Measurements from ENCODE around the gene CGNL1.

DNA sequence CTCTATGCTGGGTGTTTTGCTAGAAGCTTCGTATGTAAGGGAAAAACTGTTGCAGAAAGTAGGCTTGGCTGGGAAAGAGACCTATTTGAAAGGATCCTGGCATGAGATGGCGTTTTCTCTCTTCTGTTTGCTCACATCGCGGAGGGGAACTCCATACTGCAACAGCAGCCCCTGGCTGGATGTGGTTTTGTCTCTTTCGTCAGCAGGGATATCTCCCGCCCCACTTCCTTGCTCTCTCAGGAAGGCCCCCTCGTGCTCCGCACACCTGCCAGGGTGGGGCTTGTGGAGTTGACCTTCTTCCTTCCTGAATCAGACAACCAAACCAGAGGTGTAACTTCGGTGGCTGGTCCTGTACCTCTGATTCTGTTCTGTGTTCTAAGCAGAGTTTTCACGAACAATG lies 189.0 kb downstream of the CGNL1 start:
- TF ChIP-seq ZNF121 (tag by site-specific recombination; IDR thresholded peaks at IDR 0.05) (no peak), PBX3 (CRISPR knock-in tag; IDR thresholded peaks at IDR 0.05) (no peak), ZNF174 (tag by site-specific recombination; IDR thresholded peaks at IDR 0.05) (no peak), ZNF423 (tag by site-specific recombination; IDR thresholded peaks at IDR 0.05) (no peak)
- TF ChIP-seq, protein P1, sequence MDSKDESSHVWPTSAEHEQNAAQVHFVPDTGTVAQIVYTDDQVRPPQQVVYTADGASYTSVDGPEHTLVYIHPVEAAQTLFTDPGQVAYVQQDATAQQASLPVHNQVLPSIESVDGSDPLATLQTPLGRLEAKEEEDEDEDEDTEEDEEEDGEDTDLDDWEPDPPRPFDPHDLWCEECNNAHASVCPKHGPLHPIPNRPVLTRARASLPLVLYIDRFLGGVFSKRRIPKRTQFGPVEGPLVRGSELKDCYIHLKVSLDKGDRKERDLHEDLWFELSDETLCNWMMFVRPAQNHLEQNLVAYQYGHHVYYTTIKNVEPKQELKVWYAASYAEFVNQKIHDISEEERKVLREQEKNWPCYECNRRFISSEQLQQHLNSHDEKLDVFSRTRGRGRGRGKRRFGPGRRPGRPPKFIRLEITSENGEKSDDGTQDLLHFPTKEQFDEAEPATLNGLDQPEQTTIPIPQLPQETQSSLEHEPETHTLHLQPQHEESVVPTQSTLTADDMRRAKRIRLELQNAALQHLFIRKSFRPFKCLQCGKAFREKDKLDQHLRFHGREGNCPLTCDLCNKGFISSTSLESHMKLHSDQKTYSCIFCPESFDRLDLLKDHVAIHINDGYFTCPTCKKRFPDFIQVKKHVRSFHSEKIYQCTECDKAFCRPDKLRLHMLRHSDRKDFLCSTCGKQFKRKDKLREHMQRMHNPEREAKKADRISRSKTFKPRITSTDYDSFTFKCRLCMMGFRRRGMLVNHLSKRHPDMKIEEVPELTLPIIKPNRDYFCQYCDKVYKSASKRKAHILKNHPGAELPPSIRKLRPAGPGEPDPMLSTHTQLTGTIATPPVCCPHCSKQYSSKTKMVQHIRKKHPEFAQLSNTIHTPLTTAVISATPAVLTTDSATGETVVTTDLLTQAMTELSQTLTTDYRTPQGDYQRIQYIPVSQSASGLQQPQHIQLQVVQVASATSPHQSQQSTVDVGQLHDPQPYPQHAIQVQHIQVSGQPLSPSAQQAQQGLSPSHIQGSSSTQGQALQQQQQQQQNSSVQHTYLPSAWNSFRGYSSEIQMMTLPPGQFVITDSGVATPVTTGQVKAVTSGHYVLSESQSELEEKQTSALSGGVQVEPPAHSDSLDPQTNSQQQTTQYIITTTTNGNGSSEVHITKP (tag by site-specific recombination; IDR thresholded peaks at IDR 0.05), result no peak
- TF ChIP-seq, protein P2, sequence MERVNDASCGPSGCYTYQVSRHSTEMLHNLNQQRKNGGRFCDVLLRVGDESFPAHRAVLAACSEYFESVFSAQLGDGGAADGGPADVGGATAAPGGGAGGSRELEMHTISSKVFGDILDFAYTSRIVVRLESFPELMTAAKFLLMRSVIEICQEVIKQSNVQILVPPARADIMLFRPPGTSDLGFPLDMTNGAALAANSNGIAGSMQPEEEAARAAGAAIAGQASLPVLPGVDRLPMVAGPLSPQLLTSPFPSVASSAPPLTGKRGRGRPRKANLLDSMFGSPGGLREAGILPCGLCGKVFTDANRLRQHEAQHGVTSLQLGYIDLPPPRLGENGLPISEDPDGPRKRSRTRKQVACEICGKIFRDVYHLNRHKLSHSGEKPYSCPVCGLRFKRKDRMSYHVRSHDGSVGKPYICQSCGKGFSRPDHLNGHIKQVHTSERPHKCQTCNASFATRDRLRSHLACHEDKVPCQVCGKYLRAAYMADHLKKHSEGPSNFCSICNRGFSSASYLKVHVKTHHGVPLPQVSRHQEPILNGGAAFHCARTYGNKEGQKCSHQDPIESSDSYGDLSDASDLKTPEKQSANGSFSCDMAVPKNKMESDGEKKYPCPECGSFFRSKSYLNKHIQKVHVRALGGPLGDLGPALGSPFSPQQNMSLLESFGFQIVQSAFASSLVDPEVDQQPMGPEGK (tag by site-specific recombination; IDR thresholded peaks at IDR 0.05), result no peak
- TF ChIP-seq, protein P3, sequence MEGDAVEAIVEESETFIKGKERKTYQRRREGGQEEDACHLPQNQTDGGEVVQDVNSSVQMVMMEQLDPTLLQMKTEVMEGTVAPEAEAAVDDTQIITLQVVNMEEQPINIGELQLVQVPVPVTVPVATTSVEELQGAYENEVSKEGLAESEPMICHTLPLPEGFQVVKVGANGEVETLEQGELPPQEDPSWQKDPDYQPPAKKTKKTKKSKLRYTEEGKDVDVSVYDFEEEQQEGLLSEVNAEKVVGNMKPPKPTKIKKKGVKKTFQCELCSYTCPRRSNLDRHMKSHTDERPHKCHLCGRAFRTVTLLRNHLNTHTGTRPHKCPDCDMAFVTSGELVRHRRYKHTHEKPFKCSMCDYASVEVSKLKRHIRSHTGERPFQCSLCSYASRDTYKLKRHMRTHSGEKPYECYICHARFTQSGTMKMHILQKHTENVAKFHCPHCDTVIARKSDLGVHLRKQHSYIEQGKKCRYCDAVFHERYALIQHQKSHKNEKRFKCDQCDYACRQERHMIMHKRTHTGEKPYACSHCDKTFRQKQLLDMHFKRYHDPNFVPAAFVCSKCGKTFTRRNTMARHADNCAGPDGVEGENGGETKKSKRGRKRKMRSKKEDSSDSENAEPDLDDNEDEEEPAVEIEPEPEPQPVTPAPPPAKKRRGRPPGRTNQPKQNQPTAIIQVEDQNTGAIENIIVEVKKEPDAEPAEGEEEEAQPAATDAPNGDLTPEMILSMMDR (tag by site-specific recombination; IDR thresholded peaks at IDR 0.05), result no peak
